Activated T-helper 2 cell treated with anti-CD3 and anti-CD28 coated beads, Interferon-gamma antibody, Interleukin-2, Interleukin-4, amounts not matched to agents 10 μg/mL and 5 μg/mL and 100 μg/mL, durations not matched to agents 14 hours and 24 hours and 36 hours (primary cell): ENCODE results near the gene GSE1. TPM values are rescaled to one million over a fixed set of nuclear protein-coding genes. Genes with fewer than 3 reads are reported as not detected.

Experiments
- DNase-seq: peaks from one replicate; pipeline ENCODE4 v3.0.0; 2021; ENCODE audit warnings: low spot score
- H3K27ac Mint-ChIP-seq: one replicate; pipeline ENCODE4 v1.8.0; 2021; ENCODE audit warnings: mixed read lengths
- H3K27me3 Mint-ChIP-seq: one replicate; pipeline ENCODE4 v1.8.0; 2021; ENCODE audit warnings: low read depth, mixed read lengths
- H3K36me3 Mint-ChIP-seq: one replicate; pipeline ENCODE4 v1.8.0; 2021; ENCODE audit warnings: low read depth, mixed read lengths
- H3K4me1 Mint-ChIP-seq: one replicate; pipeline ENCODE4 v1.8.0; 2021; ENCODE audit warnings: low read depth, mixed read lengths
- H3K4me3 Mint-ChIP-seq: one replicate; pipeline ENCODE4 v1.8.0; 2021; ENCODE audit warnings: low read depth, mild to moderate bottlenecking, moderate library complexity, mixed read lengths
- H3K9me3 Mint-ChIP-seq: one replicate; pipeline ENCODE4 v1.8.0; 2021; ENCODE audit warnings: mixed read lengths
- intact Hi-C: fragments of 100-400 bp; cut with micrococcal nuclease; formaldehyde crosslinking; loops from one replicate; pipeline ENCODE4 v1.15.1; 2023
- total RNA-seq: library from RNA; stranded (reverse); gene quantifications from 2 replicates; pipeline ENCODE4 v1.2.3, GENCODE V29; 2022

GSE1 gene
- total RNA-seq, 1 donor from 2014 or later: 37.2 TPM

DNA sequence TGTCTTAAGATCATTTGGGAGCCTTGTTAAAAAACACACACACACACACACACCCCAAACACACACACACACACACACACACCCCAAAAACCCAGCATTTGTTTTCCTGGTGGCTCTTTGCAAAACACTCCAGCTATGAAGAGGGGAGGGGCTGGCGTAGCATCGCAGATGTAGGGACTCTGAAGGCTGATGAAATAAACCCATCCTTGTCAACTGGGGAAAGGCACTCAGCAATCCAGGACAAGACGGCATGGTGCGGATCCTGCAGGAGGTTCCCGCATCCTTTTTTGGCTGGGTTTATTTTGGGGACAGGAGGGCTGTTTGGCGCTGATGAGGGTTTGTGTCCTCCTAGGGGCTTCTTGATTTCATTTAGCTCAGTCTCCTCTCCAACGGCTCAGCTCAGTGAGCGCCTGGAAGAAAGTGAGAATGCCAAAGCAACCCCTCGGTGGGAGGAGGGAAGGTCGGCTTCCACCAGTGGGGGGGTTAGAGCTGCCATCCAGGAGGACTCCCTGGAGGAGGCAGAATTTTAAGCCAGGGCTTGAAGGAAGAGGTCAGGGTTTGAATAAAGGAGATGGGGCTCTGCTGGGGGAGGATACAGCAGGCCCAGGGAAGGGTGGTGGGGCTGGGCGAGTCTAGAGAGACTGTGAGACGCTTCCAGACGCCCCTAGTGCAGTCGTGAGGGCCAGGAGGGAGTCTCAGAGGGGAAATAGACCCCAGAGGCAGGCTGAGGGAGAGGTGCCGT lies 12.4 kb upstream of the GSE1 start:
- Mint-ChIP-seq H3K27ac (no peak overlapping the region), H3K4me1 (peaks cover 2% of the 10 kb centered on the region), H3K9me3 (no peaks in the 10 kb centered on the region), H3K4me3 (no peak overlapping the region), H3K36me3 (peaks cover 3% of the 10 kb centered on the region), H3K27me3 (no peaks in the 10 kb centered on the region)
- DNase-seq: no peak
- intact Hi-C loops: no loop called here

DNA sequence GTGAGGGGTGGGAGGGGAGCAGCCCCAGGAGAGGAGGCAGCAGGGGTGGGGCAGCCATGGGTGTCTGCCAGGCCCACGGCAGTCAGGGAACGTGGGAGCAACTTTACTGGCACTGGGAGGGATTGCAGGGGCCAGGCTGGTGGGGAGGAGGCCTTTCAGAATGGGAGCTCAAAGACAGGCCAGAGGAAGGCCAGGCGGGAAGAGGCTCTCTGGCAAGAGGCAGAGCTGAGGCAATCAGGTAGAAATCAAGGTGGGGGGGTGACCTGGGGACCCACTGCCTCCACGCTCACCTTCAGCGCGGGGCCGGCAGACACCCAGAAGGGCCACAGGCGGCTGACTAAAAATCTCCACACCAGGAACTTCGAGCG lies 11.9 kb upstream of the GSE1 start:
- Mint-ChIP-seq H3K4me3 (no peak overlapping the region), H3K9me3 (no peaks in the 10 kb centered on the region), H3K27me3 (no peaks in the 10 kb centered on the region), H3K27ac (no peak overlapping the region), H3K4me1 (no peaks in the 10 kb centered on the region), H3K36me3 (no peaks in the 10 kb centered on the region)
- intact Hi-C loops: no loop called here
- no peak for DNase-seq

DNA sequence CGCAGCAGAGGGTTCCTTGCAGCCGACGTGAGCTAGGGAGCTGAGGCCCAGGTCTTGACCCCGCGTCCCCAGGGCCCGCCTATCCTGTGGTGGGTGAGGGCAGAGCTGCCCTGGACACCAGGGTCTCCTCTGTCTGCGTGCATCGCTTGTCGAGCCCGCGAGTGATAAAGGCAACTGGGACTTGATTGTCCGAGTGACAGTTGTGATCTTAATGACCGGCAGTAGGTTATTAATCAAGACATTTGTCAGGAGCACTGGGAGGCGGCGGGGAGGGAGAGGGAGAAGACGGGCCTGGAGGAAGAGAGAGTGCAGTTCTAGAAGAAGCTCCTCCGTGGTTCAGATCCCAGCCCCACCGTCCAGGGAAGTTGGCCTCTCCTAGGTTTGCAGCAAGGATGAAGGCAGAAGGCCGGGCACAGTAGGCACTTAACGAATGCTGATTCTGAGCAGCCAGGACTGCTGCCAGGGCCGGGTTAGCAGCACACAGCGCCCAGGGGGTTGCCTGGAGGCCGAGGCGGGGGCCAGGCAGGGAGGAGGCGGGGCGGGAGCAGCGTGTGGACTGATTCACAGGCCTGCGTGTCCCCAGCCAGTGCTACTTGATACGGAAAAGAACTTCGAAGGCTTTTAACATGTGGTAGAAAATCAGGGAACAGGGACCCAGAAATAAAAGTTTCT lies 11.3 kb upstream of the GSE1 start:
- Mint-ChIP-seq H3K27me3 (no peaks in the 10 kb centered on the region), H3K9me3 (no peaks in the 10 kb centered on the region), H3K36me3 (no peaks in the 10 kb centered on the region), H3K27ac (no peak overlapping the region), H3K4me1 (no peaks in the 10 kb centered on the region), H3K4me3 (no peak overlapping the region)
- intact Hi-C loops: no loop called here
- DNase-seq: no peak

- Mint-ChIP-seq H3K27ac (no peak overlapping the region), H3K36me3 (no peaks in the 10 kb centered on the region), H3K4me3 (no peak overlapping the region), H3K27me3 (no peaks in the 10 kb centered on the region), H3K9me3 (no peaks in the 10 kb centered on the region), H3K4me1 (no peaks in the 10 kb centered on the region)
- intact Hi-C loops: no loop called here
- DNase-seq: no peak
Measured at GRCh38 chr16:85602402-85603202, 10.5 kb upstream of the GSE1 start.

DNA sequence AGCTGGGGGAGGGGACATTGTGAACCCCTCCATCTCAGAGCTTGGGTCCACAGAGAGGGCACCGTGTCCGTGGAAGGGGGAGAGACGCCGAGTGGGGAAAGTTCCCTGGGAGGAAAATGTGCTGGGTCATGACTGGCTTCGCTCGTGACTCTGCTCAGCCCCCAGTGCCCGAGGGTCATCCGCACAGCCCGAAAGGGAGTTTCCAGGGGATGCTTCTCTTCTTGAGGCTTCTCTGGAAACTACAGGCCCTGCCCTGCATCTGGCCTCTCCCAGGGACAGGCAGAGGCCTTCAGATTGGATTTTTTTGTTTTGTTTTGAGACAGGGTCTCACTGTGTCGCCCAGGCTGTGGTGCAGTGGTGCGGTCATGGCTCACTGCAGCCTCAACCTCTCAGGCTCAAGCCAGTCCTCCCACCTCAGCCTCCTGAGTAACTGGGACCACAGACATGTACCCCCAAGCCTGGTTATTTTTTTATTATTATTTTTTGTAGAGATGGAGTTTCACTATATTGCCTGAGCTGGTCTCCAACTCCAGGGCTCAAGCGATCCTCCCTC lies 9.8 kb upstream of the GSE1 start:
- Mint-ChIP-seq H3K4me3 (no peak overlapping the region), H3K27me3 (no peaks in the 10 kb centered on the region), H3K9me3 (no peaks in the 10 kb centered on the region), H3K27ac (no peak overlapping the region), H3K36me3 (no peaks in the 10 kb centered on the region), H3K4me1 (peaks cover 4% of the 10 kb centered on the region)
- no peak for DNase-seq
- intact Hi-C loops: no loop called here

GRCh38 chr16:85604145-85604705 lies 8.9 kb upstream of the GSE1 start:
- no peak for DNase-seq
- Mint-ChIP-seq H3K9me3 (no peaks in the 10 kb centered on the region), H3K4me3 (no peak overlapping the region), H3K27me3 (no peaks in the 10 kb centered on the region), H3K27ac (no peak overlapping the region), H3K36me3 (no peaks in the 10 kb centered on the region), H3K4me1 (peaks cover 6% of the 10 kb centered on the region)
- intact Hi-C loops: no loop called here

GRCh38 chr16:85605051-85605911 lies 7.8 kb upstream of the GSE1 start:
- Mint-ChIP-seq H3K4me3 (no peak overlapping the region), H3K27me3 (peaks cover 1% of the 10 kb centered on the region), H3K27ac (no peak overlapping the region), H3K9me3 (no peaks in the 10 kb centered on the region), H3K36me3 (no peaks in the 10 kb centered on the region), H3K4me1 (peaks cover 14% of the 10 kb centered on the region)
- no peak for DNase-seq
- intact Hi-C loops: no loop called here

DNA sequence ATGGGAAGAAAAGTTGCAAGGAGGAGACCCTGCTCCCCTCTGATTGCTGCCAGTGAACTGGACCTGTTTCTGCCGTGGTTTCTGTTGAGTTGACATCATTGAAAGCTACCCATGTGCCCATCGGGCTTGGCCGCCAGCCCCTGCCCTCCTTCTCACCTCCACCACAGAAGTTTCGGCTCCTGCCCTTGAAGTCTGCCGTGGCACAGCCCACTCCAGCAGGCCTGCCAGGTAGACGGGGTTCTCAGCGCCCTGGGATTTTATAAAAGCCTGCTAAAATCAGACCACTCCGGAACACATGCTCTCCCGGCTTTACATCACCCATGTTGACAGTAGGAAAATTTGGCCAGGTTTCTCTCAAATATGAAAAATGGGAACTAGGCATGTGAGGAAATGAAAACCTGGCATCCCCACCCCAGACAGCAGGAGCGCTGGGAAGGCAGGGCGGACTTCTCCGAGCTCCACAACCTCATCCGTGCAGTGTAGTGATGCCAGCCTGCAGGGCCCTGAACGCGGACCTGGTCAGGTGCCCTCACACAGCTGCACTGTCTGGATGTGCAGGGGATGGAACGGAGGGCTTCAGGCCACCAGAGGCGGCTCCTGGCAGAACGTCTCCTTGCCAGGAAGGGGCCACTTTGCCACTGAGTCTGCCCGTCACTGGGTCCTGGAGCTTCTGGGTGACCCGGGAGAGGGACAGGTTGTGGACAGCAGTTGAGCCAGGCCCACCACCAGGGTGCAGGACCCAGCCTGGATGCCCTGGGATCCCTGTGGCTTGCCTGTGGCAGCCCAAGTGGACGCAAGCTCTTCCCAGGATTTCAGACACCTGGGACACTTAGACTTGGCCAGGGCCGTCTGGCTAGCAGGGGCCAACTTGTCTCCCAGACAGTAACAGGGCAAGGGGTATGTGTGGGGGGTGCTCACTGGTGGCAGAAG lies 6.9 kb upstream of the GSE1 start:
- Mint-ChIP-seq H3K4me1 (peaks cover 20% of the 10 kb centered on the region), H3K27ac (no peak overlapping the region), H3K36me3 (no peaks in the 10 kb centered on the region), H3K27me3 (peaks cover 1% of the 10 kb centered on the region), H3K9me3 (no peaks in the 10 kb centered on the region), H3K4me3 (no peak overlapping the region)
- DNase-seq: no peak
- intact Hi-C loops: no loop called here

- intact Hi-C loops: no loop called here
Measured at GRCh38 chr16:85606904-85607303, 6.2 kb upstream of the GSE1 start.

DNA sequence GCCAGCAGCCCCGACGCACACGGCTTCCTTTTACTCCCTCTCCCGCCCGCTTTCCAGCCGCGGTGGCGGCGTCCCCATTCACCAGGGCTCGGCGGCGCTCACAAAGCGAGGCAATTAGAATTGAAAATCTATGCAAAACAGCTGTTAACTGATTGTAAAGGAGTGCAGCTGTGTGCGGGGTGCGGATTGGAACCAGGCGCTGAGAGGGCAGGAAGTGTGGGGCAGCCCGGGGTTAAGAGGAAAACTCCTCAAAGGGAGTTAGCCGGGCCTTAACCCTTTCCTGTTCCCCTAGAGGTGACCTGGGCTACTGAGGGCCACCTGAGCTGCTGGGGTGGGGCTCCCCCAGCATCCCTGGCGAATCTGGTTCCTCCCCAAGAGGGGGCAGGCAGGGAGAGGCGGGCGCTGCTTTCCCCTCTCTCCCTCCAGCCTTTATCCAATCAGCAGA lies 5.8 kb upstream of the GSE1 start:
- H3K27ac Mint-ChIP-seq: no peak overlapping the region
- intact Hi-C loops: no loop called here
- H3K4me1 Mint-ChIP-seq: peaks cover 20% of the 10 kb centered on the region
- no peak overlapping the region for H3K4me3 Mint-ChIP-seq
- H3K36me3 Mint-ChIP-seq: no peaks in the 10 kb centered on the region
- no peaks in the 10 kb centered on the region for H3K9me3 Mint-ChIP-seq
- DNase-seq: no peak
- H3K27me3 Mint-ChIP-seq: peaks cover 1% of the 10 kb centered on the region

More at GRCh38 chr16:85606904-85607303, 6.2 kb upstream of the GSE1 start:
- Mint-ChIP-seq H3K27me3 (peaks cover 1% of the 10 kb centered on the region), H3K9me3 (no peaks in the 10 kb centered on the region), H3K4me3 (no peak overlapping the region), H3K4me1 (peaks cover 20% of the 10 kb centered on the region), H3K36me3 (no peaks in the 10 kb centered on the region), H3K27ac (no peak overlapping the region)
- no peak for DNase-seq

- Mint-ChIP-seq H3K27me3 (peaks cover 1% of the 10 kb centered on the region), H3K4me3 (no peak overlapping the region), H3K27ac (no peak overlapping the region), H3K36me3 (no peaks in the 10 kb centered on the region), H3K9me3 (no peaks in the 10 kb centered on the region), H3K4me1 (peaks cover 20% of the 10 kb centered on the region)
- intact Hi-C loops: no loop called here
- no peak for DNase-seq
Measured at GRCh38 chr16:85607796-85608514, 5.2 kb upstream of the GSE1 start.
